Measurements from ENCODE around the gene PAN3. TPM values are rescaled to one million over a fixed set of nuclear protein-coding genes. Genes with fewer than 3 reads are reported as not detected.

The PAN3 gene
- total RNA-seq, 4 donors from 2014 or later, result 18.4 to 42.9 (median 20.2) TPM

- Histone ChIP-seq H3K36me3 (no peaks in the 10 kb centered on the region), H3K9me3 (no peaks in the 10 kb centered on the region), H3K27ac (no peak overlapping the region), H3K27me3 (no peaks in the 10 kb centered on the region), H3K4me1 (peaks cover 0 to 40% (median 7%) of the 10 kb centered on the region in 3 donors), H3K4me3 (no peak overlapping the region)
- WGBS, 2 donors, result 35 to 38% methylated on average over 1 of the region's 1 CpG
- no peak for TF ChIP-seq POLR2A (IDR thresholded peaks at IDR 0.05)
- no peak for TF ChIP-seq CTCF (IDR thresholded peaks at IDR 0.05)
- DNase-seq, result no peak
- intact Hi-C loops (cut with DNase I), result no loop called here
These were observed 9.2 kb downstream of the PAN3 start for GRCh38 chr13:28147495-28147894.

- Histone ChIP-seq H3K4me3 (no peak overlapping the region), H3K27ac (no peak overlapping the region), H3K36me3 (no peaks in the 10 kb centered on the region), H3K4me1 (peaks cover 0 to 32% (median 11%) of the 10 kb centered on the region in 3 donors), H3K9me3 (no peaks in the 10 kb centered on the region), H3K27me3 (no peaks in the 10 kb centered on the region)
- no peak for DNase-seq
- intact Hi-C loops (cut with DNase I), result no loop called here
- 93 to 95% methylated on average over 4 of the region's 4 CpGs for WGBS, 2 donors
- no peak for TF ChIP-seq POLR2A (IDR thresholded peaks at IDR 0.05)
- no peak for TF ChIP-seq CTCF (IDR thresholded peaks at IDR 0.05)
These were observed 20.7 kb downstream of the PAN3 start for GRCh38 chr13:28159057-28159456.

GRCh38 chr13:28161370-28161769 is 23.0 kb downstream of the PAN3 start:
- no peak overlapping the region for H3K4me3 ChIP-seq
- TF ChIP-seq CTCF (IDR thresholded peaks at IDR 0.05), result no peak
- TF ChIP-seq POLR2A (IDR thresholded peaks at IDR 0.05), result no peak
- peaks cover 0 to 40% (median 11%) of the 10 kb centered on the region in 3 donors for H3K4me1 ChIP-seq
- H3K27ac ChIP-seq, result no peak overlapping the region
- intact Hi-C loops (cut with DNase I), result no loop called here
- no peaks in the 10 kb centered on the region for H3K27me3 ChIP-seq
- no peaks in the 10 kb centered on the region for H3K9me3 ChIP-seq
- H3K36me3 ChIP-seq, result no peaks in the 10 kb centered on the region
- no peak for DNase-seq
- WGBS, 2 donors, result 29 to 44% methylated on average over 1 of the region's 1 CpG

- no peak for DNase-seq
- no peaks in the 10 kb centered on the region for H3K9me3 ChIP-seq
- TF ChIP-seq CTCF (IDR thresholded peaks at IDR 0.05) (no peak), POLR2A (IDR thresholded peaks at IDR 0.05) (no peak)
- no peaks in the 10 kb centered on the region for H3K27me3 ChIP-seq
- H3K36me3 ChIP-seq, result no peaks in the 10 kb centered on the region
- H3K4me1 ChIP-seq, result peaks cover 0 to 44% (median 11%) of the 10 kb centered on the region in 3 donors
- WGBS, 2 donors, result 91 to 93% methylated on average over 4 of the region's 4 CpGs
- intact Hi-C loops (cut with DNase I), result no loop called here
- no peak overlapping the region for H3K4me3 ChIP-seq
- H3K27ac ChIP-seq, result no peak overlapping the region
These were observed 25.2 kb downstream of the PAN3 start for GRCh38 chr13:28163587-28163986.

GRCh38 chr13:28166257-28166656 is 27.9 kb downstream of the PAN3 start:
- intact Hi-C loops (cut with DNase I), result no loop called here
- no peaks in the 10 kb centered on the region for H3K9me3 ChIP-seq
- peaks cover 0 to 29% (median 8%) of the 10 kb centered on the region in 3 donors for H3K4me1 ChIP-seq
- no peaks in the 10 kb centered on the region for H3K27me3 ChIP-seq
- no peak overlapping the region for H3K4me3 ChIP-seq
- no peak overlapping the region for H3K27ac ChIP-seq
- 83 to 100% methylated on average over 1 of the region's 1 CpG for WGBS, 2 donors
- no peak for DNase-seq
- TF ChIP-seq POLR2A (IDR thresholded peaks at IDR 0.05), result no peak
- TF ChIP-seq CTCF (IDR thresholded peaks at IDR 0.05), result no peak
- no peaks in the 10 kb centered on the region for H3K36me3 ChIP-seq
